Stimulated activated CD8-positive, alpha-beta memory T cell treated with anti-CD3 and anti-CD28 coated beads, Interleukin-15, amount 100 ng/mL, for 4 hours (primary cell): Measurements from ENCODE around the gene SLC16A13.
"Not testable (repeated sequence)": the region's sequence is repeated elsewhere in the genome, so short reads cannot be mapped to it uniquely, and the experiment has no call there.

Experiments
- DNase-seq, 2 donors: peaks; one replicate each; pipeline ENCODE4 v3.0.0-alpha.2; 2020; ENCODE audit warnings: low read depth in 2 of 2

Gene SLC16A13

DNA sequence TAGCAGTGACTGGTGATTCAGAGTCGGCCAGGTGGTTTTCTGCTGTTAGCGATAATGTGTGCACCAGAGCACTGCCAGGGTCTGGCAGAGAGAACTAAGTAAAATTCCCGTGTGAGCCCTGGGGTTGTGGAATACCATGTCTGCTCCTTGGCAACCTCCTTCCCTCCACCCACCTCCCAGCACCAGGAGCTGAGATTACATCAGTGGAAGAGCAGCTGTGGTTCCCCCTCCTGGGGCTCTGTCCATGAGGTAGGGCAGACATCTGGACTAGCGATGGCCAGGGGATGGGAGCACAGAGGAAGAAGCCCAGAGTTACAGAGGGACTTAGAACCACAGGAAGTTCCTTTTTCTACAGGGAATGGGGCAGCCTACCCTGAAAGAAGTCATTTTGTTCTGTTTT, 28.4 kb downstream of the SLC16A13 start:
- no peak for DNase-seq

DNA sequence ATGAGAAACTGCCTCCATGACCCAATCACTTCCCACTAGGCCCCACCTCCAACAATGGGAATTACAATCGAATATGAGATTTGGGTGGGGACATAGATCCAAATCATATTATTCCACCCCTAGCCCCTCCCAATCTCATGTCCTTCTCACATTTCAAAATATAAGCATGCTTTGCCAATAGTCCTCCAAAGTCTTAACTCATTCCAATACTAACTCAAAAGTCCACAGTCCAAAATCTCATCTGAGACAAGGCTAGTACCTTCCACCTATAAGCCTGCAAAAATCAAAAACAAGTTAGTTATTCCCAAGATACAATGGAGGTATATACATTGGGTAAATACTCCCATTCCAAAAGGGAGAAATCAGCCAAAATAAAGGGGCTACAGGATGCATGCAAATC, 31.4 kb downstream of the SLC16A13 start:
- DNase-seq, result no peak

GRCh38 chr17:7068268-7068667, 32.5 kb downstream of the SLC16A13 start:
- no peak for DNase-seq

GRCh38 chr17:7070712-7071111, 34.9 kb downstream of the SLC16A13 start:
- DNase-seq, result no peak

GRCh38 chr17:7072406-7072805, 36.6 kb downstream of the SLC16A13 start:
- DNase-seq, result no peak

- DNase-seq, result no peak
Measured at GRCh38 chr17:7074931-7075330, 39.1 kb downstream of the SLC16A13 start.

GRCh38 chr17:7077911-7078546, 42.2 kb downstream of the SLC16A13 start:
- no peak for DNase-seq

- DNase-seq, result no peak
Measured at GRCh38 chr17:7078711-7079110, 42.9 kb downstream of the SLC16A13 start.

DNA sequence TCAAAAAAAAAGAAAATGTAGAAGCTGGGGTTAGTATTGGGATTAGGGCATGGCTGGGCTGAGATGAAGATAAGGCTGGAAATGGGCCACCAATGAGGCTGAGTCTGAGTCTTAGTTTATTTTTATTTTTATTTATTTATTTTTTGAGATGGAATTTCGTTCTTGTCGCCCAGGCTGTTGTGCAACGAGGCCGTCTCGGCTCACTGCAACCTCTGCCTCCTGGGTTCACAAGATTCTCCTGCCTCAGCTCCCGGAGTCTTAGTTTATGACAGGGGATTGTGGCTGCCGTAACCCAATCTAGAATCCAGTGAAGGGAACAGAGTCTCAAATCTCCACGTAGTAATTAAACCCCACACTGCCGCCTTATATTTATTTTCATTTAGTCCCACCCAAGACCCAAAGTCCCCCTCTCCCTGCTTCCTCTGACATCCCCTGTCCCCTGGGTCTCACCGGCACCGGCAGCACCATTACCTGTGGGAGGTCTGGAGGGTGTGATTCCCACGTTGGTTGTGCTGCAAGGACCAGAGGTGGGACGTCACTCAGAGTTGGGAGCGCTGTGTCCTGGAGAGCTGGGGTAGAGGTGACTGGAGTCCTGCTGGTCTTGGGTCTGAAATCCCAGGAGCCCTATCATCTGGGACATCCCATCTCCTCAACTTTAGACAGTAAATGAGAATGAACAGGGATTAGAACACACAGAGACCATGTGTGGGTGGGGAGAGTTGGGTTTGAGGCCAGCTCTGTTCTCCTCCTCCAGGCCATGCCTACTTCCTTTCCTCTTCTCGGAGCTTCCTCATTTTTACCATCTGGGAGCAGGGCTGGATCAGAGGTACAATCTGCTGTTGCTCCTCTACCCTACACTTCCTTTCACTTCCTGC, 44.0 kb downstream of the SLC16A13 start, which contains the start of gene CLEC10A:
Gene CLEC10A, minus strand, starts transcription at position 671 of the 875 bp plus-strand sequence. CDS start 1,439 bp downstream, outside the sequence.
- DNase-seq, result no peak

DNA sequence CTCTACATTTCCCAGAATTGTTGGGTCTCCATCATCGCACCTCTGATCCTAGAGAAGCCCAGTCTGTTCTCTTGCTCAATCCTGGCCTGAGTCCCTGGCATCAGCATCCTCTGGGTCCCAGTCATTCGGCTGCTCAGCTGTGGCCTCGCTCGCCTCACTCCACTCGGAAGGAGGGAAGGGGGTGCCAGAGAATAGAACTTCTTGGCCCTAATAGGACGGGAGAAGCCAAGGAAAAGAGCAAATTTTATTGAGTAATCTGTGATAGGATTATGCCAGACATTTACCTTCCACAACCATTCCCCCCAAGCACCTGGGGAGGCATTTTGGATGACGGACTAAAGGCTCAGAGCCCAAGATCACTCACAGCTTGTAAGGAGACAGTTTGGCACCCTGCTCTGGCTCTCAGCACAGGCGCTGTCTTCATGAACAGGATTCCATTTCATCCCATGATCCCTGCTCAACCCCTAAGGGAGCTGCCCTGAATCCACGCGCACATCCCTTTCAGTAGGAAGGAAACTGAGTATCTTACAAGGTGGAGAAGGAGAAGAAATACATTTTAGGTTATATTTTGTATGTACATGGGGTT, 44.7 kb downstream of the SLC16A13 start:
- DNase-seq, result no peak

- DNase-seq, result no peak
Measured at GRCh38 chr17:7081341-7082062, 45.7 kb downstream of the SLC16A13 start.

DNA sequence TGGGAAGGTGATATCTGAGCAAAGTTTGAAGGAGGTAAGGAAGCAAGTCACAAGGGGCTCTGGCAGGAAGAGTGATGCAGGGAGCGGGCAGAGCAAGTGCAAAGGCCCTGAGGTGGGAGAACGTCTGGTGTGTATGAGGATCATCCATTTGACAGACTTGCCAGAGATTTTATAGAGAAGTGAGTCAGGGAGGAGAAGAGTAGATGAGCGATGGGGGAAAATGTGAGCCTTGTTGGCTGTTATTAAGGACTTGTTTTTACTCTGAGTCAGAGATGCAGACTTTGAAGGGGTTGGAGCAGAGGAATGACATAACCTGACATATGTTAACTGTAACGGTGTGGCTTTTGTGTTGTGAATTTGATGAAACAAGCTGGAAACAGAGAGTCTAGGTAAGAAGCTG, 47.8 kb downstream of the SLC16A13 start:
- DNase-seq, result no peak

DNA sequence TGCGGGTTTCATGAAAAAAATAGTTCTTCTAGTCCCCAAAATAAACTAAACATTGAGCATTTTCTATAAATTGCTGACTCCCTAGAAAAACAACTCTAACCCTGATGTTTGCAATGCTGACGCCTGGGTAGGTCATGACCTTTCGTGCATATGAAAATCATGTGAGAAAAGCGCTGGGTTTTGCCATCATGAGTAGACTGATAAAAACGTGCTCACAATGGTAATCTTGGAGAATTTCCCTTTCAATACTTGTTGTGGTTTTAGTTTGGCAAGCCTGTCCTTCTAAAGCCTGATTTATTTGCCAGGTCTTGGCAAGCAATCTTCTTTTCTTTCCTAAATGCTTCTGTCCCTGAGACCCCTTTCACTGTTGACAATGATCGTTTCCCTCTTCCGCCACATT, 48.3 kb downstream of the SLC16A13 start:
- no peak for DNase-seq

DNA sequence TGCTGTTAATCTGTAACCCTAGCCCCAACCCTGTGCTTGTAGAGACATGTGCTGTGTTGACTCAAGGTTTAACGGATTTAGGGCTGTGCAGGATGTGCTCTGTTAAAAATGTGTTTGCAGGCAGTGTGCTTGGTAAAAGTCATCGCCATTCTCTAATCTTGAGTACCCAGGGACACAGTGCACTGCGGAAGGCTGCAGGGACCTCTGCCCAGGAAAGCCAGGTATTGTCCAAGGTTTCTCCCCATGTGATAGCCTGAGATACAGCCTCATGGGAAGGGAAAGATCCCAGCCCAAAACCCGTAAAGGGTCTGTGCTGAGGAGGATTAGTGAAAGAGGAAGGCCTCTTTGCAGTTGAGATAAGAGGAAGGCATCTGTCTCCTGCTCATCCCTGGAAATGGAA, 52.6 kb downstream of the SLC16A13 start:
- not testable (repeated sequence) for DNase-seq

- not testable (repeated sequence) for DNase-seq
Measured at GRCh38 chr17:7089570-7089969, 53.8 kb downstream of the SLC16A13 start.
